PC-9 (cell line): ENCODE measurements around the gene DLG2.

Source experiments
- CTCF ChIP-seq: fragments of 200-600 bp; sonication (generic); conservative IDR thresholded peaks from 2 replicates; pipeline ENCODE4 v1.6.1; 2017; ENCODE audit warnings: mixed run types, antibody characterized with exemption, mild to moderate bottlenecking, moderate library complexity
- EZH2 ChIP-seq: fragments of 200-600 bp; sonication (generic); IDR thresholded peaks from 2 replicates; pipeline ENCODE4 v1.8.0; 2017; ENCODE audit warnings: antibody characterized with exemption, low read depth

- TF ChIP-seq CTCF: no peak
- no peak for TF ChIP-seq EZH2
These were observed 1331.3 kb downstream of the DLG2 start for GRCh38 chr11:84295815-84296214.
